ENCODE results near the gene ANKRD50. TPM values are rescaled to one million over a fixed set of nuclear protein-coding genes. Genes with fewer than 3 reads are reported as not detected.

Gene ANKRD50, protein sequence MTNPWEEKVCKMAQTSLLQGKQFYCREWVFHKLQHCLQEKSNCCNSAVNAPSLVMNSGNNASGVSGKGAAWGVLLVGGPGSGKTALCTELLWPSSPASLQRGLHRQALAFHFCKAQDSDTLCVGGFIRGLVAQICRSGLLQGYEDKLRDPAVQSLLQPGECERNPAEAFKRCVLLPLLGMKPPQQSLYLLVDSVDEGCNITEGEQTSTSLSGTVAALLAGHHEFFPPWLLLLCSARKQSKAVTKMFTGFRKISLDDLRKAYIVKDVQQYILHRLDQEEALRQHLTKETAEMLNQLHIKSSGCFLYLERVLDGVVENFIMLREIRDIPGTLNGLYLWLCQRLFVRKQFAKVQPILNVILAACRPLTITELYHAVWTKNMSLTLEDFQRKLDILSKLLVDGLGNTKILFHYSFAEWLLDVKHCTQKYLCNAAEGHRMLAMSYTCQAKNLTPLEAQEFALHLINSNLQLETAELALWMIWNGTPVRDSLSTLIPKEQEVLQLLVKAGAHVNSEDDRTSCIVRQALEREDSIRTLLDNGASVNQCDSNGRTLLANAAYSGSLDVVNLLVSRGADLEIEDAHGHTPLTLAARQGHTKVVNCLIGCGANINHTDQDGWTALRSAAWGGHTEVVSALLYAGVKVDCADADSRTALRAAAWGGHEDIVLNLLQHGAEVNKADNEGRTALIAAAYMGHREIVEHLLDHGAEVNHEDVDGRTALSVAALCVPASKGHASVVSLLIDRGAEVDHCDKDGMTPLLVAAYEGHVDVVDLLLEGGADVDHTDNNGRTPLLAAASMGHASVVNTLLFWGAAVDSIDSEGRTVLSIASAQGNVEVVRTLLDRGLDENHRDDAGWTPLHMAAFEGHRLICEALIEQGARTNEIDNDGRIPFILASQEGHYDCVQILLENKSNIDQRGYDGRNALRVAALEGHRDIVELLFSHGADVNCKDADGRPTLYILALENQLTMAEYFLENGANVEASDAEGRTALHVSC (N-terminal part only)
- 14.6 and 14.8 TPM in 2 replicates for total RNA-seq

DNA sequence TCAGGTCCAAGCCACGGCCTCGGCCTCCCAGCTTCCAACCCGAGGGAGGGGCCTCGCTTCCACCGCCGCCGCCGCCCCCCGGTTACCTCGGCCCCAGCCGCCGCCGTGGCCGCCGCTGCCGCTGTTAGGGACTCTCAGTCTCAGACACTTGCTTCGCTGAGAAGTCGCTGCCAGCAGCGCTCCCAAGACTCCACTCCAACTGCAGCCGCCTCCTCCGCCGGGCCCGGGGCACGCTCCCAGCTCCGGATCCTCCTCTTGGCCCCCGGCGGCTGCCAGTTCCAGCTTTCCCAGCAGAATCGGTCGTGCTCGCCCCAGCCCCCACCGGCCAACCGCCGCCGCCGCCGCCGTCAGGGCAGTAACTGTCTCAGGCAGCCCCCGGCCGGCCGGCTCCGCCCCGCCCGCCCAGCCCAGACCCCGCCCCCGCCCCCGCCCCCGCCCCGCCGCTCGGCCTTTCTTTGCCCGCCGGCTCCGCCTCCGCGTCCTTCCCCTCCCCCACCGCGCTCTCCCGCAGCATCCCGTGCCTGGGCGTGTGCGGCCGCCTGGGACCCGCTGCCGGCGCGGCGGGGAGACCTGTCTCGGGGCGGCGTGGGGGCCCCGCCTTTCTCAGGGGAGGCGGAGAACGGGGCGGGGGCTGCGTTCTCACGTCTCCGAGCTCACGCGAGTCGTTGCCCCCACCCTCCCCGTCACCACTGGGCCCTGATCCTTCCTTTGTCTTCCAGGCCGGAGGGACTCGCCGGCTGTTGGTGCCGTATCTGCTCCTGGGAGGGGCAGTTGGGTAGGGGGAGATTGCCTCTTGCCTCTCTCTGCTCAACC, at the start of gene ANKRD50:
TSS of gene ANKRD50 (minus strand) at position 361 of the 813 bp plus-strand sequence. CDS start 2,221 bp downstream, outside the sequence.
- Histone ChIP-seq H3K36me3 (ENCODE audit: control insufficient read depth, insufficient read depth, low read length) (no peaks in the 10 kb centered on the region), H3K27me3 (ENCODE audit: control insufficient read depth, insufficient read depth, low read length) (no peaks in the 10 kb centered on the region), H3K4me3 (ENCODE audit: low read depth, low read length) (peak within 1 kb of the TSS; percentile 93)
- peak; percentile 65 for DNase-seq (ENCODE audit: low read depth)
- TF ChIP-seq, protein P1, sequence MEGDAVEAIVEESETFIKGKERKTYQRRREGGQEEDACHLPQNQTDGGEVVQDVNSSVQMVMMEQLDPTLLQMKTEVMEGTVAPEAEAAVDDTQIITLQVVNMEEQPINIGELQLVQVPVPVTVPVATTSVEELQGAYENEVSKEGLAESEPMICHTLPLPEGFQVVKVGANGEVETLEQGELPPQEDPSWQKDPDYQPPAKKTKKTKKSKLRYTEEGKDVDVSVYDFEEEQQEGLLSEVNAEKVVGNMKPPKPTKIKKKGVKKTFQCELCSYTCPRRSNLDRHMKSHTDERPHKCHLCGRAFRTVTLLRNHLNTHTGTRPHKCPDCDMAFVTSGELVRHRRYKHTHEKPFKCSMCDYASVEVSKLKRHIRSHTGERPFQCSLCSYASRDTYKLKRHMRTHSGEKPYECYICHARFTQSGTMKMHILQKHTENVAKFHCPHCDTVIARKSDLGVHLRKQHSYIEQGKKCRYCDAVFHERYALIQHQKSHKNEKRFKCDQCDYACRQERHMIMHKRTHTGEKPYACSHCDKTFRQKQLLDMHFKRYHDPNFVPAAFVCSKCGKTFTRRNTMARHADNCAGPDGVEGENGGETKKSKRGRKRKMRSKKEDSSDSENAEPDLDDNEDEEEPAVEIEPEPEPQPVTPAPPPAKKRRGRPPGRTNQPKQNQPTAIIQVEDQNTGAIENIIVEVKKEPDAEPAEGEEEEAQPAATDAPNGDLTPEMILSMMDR (IDR thresholded peaks at IDR 0.05; ENCODE audit: insufficient read depth, low read length, poor library complexity, severe bottlenecking), result no peak

DNA sequence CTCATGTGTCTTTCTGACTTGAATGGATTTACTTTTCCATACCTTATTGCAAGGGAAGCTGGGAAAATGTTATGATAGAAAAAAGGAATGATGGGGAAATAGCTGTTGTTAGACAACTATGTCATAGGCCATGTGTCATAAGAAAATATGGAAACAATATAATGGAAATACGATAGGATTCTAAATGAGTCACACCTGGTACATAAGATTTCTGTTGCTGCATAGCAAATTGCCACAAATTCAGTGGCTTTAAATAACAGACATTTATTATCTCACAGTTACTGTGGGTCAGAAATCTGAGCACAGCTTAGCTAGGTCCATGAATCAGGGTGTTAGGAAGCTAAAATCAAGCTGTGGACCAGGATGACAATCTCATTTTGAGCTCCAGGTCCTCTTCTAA, 44.6 kb upstream of the ANKRD50 start:
- TF ChIP-seq, protein P1 (IDR thresholded peaks at IDR 0.05; ENCODE audit: insufficient read depth, low read length, poor library complexity, severe bottlenecking), result no peak
- DNase-seq (ENCODE audit: low read depth), result no peak

DNA sequence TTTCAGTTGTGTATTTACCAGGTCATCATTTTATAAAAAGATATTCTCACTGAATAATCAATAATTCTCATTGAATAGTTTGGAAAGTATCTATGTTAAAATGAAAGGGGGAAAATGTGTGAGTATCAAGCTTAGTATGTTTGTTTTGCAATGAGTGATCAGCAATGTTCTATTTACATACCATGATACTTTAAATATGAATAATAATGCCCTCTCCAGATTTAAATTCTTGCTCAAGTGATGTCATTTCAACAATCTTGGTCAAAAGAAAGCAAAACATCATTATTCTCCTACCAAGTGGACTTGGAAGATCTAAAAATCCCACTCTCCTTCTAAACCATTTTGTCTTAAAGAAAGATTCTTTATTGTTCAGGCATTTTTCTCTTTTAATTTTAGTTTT, 42.1 kb upstream of the ANKRD50 start:
- DNase-seq (ENCODE audit: low read depth), result no peak
- Histone ChIP-seq H3K4me3 (ENCODE audit: low read depth, low read length) (no peak overlapping the region), H3K27me3 (ENCODE audit: control insufficient read depth, insufficient read depth, low read length) (no peaks in the 10 kb centered on the region), H3K36me3 (ENCODE audit: control insufficient read depth, insufficient read depth, low read length) (no peaks in the 10 kb centered on the region)
- TF ChIP-seq, protein P1 (IDR thresholded peaks at IDR 0.05; ENCODE audit: insufficient read depth, low read length, poor library complexity, severe bottlenecking), result no peak

More for the DNA sequence above, 44.6 kb upstream of the ANKRD50 start:
- Histone ChIP-seq H3K36me3 (ENCODE audit: control insufficient read depth, insufficient read depth, low read length) (no peaks in the 10 kb centered on the region), H3K27me3 (ENCODE audit: control insufficient read depth, insufficient read depth, low read length) (no peaks in the 10 kb centered on the region), H3K4me3 (ENCODE audit: low read depth, low read length) (no peak overlapping the region)

DNA sequence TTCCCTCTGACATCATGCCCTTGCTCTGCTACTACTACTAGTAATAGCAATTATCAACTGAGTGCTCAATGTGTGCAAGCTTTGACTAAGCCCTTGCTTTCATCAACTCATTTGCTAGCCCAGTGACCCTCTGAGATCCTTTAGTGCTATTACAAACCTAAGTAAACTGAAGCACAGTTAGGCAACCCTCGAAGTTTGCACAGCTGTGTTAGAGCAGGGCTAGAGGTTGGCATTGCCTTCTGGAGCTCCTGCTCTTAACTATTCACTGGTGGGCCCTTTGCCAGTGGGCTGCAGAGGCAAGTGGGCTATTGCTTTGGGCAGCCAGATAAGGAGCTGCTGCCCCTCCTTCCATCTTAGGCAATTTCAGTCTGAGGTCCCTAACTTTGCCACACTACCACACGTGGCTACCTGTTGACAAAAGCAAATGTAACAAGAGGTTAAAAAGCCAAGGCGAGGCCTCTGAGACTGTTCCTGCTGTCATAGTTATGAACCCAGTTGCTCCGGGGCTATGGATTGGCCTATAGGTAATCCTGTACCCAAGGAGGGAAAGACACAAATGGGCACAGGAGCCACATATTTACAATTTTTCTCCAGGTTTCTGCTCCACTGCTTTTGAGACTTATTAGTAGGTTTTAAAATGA, 41.5 kb upstream of the ANKRD50 start:
- DNase-seq (ENCODE audit: low read depth), result no peak

More for the DNA sequence above, 41.5 kb upstream of the ANKRD50 start:
- no peaks in the 10 kb centered on the region for H3K36me3 ChIP-seq (ENCODE audit: control insufficient read depth, insufficient read depth, low read length)
- TF ChIP-seq, protein P1 (IDR thresholded peaks at IDR 0.05; ENCODE audit: insufficient read depth, low read length, poor library complexity, severe bottlenecking), result no peak
- H3K27me3 ChIP-seq (ENCODE audit: control insufficient read depth, insufficient read depth, low read length), result no peaks in the 10 kb centered on the region
- H3K4me3 ChIP-seq (ENCODE audit: low read depth, low read length), result no peak overlapping the region
